Neural progenitor cell (in vitro differentiated cells): ENCODE results near the gene SC5D.

Experiments
- CTCF ChIP-seq: fragments of 200-600 bp; sonication (generic); IDR thresholded peaks from 2 replicates; pipeline ENCODE4 v1.5.1; 2017; ENCODE audit warnings: antibody characterized with exemption, mild to moderate bottlenecking
- EZH2 ChIP-seq: fragments of 200-600 bp; sonication (generic); IDR thresholded peaks from 2 replicates; pipeline ENCODE4 v1.6.1; 2017; ENCODE audit warnings: antibody characterized with exemption, mild to moderate bottlenecking, moderate library complexity
- EZH2phosphoT487 ChIP-seq: fragments of 200-600 bp; sonication (generic); IDR thresholded peaks from 2 replicates; pipeline ENCODE4 v1.6.1; 2017; ENCODE audit warnings: antibody characterized with exemption

GRCh38 chr11:121257289-121257688, 35.3 kb upstream of the SC5D start:
- TF ChIP-seq CTCF, result no peak
- no peak for TF ChIP-seq EZH2phosphoT487
- no peak for TF ChIP-seq EZH2
